Breast epithelium (tissue), 4 donors: ENCODE data around the gene AQR. TPM values are rescaled to one million over a fixed set of nuclear protein-coding genes. Genes with fewer than 3 reads are reported as not detected.

Experiments
- DNase-seq, 2 donors: peaks; one replicate each; pipeline ENCODE4 v3.0.0-alpha.2; 2019; ENCODE audit warnings: low spot score in 2 of 2
- H3K27ac ChIP-seq, 2 donors: fragments of 200-600 bp; sonication (generic) in 1 of 2; one replicate each; pipeline ENCODE4 v1.5.1; 2016 to 2019; ENCODE audit warnings: mild to moderate bottlenecking in 1 of 2
- H3K27me3 ChIP-seq, 2 donors: fragments of 200-600 bp; sonication (generic) in 1 of 2; one replicate each; pipeline versions ENCODE4 v1.5.1 to v1.6.0; 2017 to 2019; ENCODE audit warnings: control low read depth in 1 of 2, mild to moderate bottlenecking in 1 of 2
- H3K36me3 ChIP-seq: fragments of 200-600 bp; one replicate; pipeline ENCODE4 v1.5.1; 2019
- H3K4me1 ChIP-seq, 2 donors: fragments of 200-600 bp; sonication (generic); one replicate each; pipeline ENCODE4 v1.5.1; 2016 to 2019; ENCODE audit warnings: control low read depth in 1 of 2
- H3K4me3 ChIP-seq, 3 donors: fragments of 200-600 bp; sonication (generic); 1 replicate in 2 of 3; 2 replicates in 1 of 3; pipeline ENCODE4 v1.5.1; 2016 to 2019; ENCODE audit warnings: mild to moderate bottlenecking in 3 of 3, moderate library complexity in 2 of 3
- H3K9me3 ChIP-seq, 2 donors: fragments of 200-600 bp; sonication (generic) in 1 of 2; one replicate each; pipeline ENCODE4 v1.5.1; 2016 to 2019; ENCODE audit warnings: control low read depth in 1 of 2
- POLR2A ChIP-seq: fragments of 450-650 bp; IDR thresholded peaks from one replicate; pipeline ENCODE4 v1.6.1; 2016; ENCODE audit warnings: antibody characterized with exemption, mild to moderate bottlenecking, moderate library complexity
- POLR2AphosphoS5 ChIP-seq, 3 donors: sonication (generic); formaldehyde crosslinking; IDR thresholded peaks; one replicate each; pipeline ENCODE4 v1.6.1; 2017; ENCODE audit warnings: antibody characterized with exemption in 3 of 3
- intact Hi-C: fragments of 100-400 bp; cut with DNase I; formaldehyde crosslinking; loops from one replicate; pipeline ENCODE4 v1.15.1; 2023; ENCODE audit warnings: low total_unique reads
- total RNA-seq, 3 donors: library from RNA; depleted of rRNA; stranded (reverse); fragments of >200 nt; gene quantifications; one replicate each; pipeline ENCODE4 v1.1.0, GENCODE V29; 2016
- TF ChIP-seq, protein P1 (sequence below), 3 donors: fragments of 450-650 bp; IDR thresholded peaks; one replicate each; pipeline ENCODE4 v1.5.1; 2016 to 2017; ENCODE audit warnings: antibody characterized with exemption in 3 of 3, mild to moderate bottlenecking in 3 of 3, moderate library complexity in 3 of 3

Gene AQR
- total RNA-seq, 3 donors from 2014 or later: 23.0 to 51.4 (median 34.4) TPM

DNA sequence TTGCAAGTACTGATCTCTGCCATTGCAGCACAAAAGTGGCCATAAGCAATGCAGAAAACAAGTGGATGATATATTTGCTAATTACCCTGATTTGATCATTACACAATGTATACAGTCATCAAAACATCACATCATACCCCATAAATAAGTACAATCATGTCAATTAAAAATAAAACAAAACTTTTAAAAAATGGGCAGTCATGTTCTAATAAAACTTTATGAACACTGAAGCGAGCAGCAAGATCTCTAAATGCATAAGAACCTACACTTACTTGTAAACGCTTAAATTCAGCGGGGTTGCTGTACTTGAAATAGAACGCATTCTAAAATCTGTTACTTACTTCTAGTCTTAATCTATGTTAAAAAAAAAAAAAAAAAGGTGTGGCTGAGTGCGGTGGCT lies 73.4 kb downstream of the AQR start:
- Histone ChIP-seq H3K27me3 (no peaks in the 10 kb centered on the region), H3K27ac (no peak overlapping the region), H3K4me1 (no peaks in the 10 kb centered on the region), H3K9me3 (peaks cover 5 to 8% of the 10 kb centered on the region in 2 donors), H3K4me3 (no peak overlapping the region), H3K36me3 (peaks cover 10% of the 10 kb centered on the region)
- intact Hi-C loops: loop anchor here (5.0 to 10.0 kb wide), 2 partner anchors 269 to 734 kb away; no protein-coding TSS in a partner anchor
- TF ChIP-seq, protein P1, sequence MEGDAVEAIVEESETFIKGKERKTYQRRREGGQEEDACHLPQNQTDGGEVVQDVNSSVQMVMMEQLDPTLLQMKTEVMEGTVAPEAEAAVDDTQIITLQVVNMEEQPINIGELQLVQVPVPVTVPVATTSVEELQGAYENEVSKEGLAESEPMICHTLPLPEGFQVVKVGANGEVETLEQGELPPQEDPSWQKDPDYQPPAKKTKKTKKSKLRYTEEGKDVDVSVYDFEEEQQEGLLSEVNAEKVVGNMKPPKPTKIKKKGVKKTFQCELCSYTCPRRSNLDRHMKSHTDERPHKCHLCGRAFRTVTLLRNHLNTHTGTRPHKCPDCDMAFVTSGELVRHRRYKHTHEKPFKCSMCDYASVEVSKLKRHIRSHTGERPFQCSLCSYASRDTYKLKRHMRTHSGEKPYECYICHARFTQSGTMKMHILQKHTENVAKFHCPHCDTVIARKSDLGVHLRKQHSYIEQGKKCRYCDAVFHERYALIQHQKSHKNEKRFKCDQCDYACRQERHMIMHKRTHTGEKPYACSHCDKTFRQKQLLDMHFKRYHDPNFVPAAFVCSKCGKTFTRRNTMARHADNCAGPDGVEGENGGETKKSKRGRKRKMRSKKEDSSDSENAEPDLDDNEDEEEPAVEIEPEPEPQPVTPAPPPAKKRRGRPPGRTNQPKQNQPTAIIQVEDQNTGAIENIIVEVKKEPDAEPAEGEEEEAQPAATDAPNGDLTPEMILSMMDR (IDR thresholded peaks at IDR 0.05): no peak
- TF ChIP-seq POLR2AphosphoS5 (IDR thresholded peaks at IDR 0.05) (no peak), POLR2A (no peak)
- DNase-seq: no peak

DNA sequence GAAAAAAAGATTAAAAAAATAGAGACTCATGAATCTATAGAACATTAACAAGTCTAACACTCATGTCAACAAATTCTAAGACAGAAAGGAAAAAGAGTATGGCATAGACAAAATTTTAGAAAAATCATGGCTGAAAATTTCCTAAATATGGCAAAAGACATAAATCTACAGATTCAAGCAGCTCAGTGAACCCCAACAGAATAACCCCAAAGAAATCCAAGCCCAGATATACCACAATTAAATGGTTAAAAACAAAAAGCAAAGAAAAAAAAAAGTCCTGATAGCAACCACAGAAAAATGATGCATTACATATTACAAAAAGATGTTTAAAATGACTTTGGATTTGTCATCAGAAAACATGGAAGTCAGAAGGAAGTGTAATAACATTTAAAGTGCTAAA lies 75.6 kb downstream of the AQR start:
- DNase-seq: no peak
- H3K4me1 ChIP-seq: no peaks in the 10 kb centered on the region
- no peak overlapping the region for H3K4me3 ChIP-seq
- TF ChIP-seq, protein P1 (IDR thresholded peaks at IDR 0.05): no peak
- TF ChIP-seq POLR2AphosphoS5 (IDR thresholded peaks at IDR 0.05) (no peak), POLR2A (no peak)
- intact Hi-C loops: loop anchor here (10.0 kb wide), 1 partner anchor 271 kb away; no protein-coding TSS in a partner anchor
- H3K27me3 ChIP-seq: no peaks in the 10 kb centered on the region
- H3K27ac ChIP-seq: no peak overlapping the region
- peaks cover 5 to 8% of the 10 kb centered on the region in 2 donors for H3K9me3 ChIP-seq
- H3K36me3 ChIP-seq: peaks cover 7% of the 10 kb centered on the region

DNA sequence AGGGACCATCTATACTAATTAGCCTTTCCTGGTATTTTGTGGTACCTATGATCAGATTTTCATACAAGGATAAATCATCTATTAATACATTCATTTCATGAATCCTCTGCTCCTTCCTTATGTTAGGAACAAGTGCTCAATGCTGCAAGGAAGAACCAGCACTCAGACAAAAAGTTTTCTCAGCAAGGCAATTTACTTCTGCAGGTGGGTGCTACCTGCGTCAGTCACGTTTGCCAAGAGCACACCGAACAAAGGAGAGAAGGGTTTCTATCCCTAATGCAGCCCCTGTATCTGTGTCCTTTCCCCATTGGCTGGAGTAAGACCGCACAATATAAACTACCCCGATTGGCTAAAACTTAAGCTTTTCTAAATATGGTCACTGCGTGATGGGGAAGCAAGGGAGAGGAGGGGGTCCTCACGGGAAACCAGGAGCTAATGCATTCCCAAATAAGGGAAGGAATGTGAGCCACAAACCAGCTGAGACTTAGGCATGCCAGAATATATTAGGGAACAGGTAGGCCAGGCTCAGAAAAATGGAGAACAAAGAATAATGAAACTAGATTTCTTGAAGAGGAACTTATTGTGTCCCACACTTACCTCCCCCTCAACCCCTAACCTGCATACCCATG lies 76.5 kb downstream of the AQR start:
- peaks cover 5 to 8% of the 10 kb centered on the region in 2 donors for H3K9me3 ChIP-seq
- intact Hi-C loops: loop anchor here (10.0 kb wide), 1 partner anchor 272 kb away; no protein-coding TSS in a partner anchor
- DNase-seq: no peak
- no peak overlapping the region for H3K4me3 ChIP-seq
- TF ChIP-seq, protein P1 (IDR thresholded peaks at IDR 0.05): no peak
- H3K27me3 ChIP-seq: no peaks in the 10 kb centered on the region
- peaks cover 7% of the 10 kb centered on the region for H3K36me3 ChIP-seq
- H3K27ac ChIP-seq: no peak overlapping the region
- H3K4me1 ChIP-seq: no peaks in the 10 kb centered on the region

- Histone ChIP-seq H3K27ac (no peak overlapping the region), H3K36me3 (peaks cover 7% of the 10 kb centered on the region)
- DNase-seq: no peak
Measured at GRCh38 chr15:34890424-34890823, 79.1 kb downstream of the AQR start.

DNA sequence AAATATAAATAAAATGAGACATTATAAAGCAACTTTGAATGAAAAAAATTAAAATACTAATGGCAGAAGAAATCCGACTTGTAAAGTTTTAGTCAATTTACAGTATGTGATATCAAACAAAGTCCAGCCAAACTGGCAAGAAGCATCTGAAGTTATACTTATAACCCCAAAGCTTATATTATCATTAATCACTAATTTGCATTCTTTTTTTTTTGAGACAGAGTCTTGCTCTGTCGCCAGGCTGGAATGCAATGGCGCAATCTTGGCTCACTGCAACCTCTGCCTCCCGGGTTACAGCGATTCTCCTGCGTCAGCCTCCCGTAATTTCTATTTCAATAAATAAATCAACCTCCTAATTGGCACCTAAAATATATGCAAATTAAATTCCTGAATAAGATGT lies 80.1 kb downstream of the AQR start:
- Histone ChIP-seq H3K4me3 (no peak overlapping the region), H3K9me3 (peaks cover 5 to 8% of the 10 kb centered on the region in 2 donors), H3K27ac (no peak overlapping the region), H3K4me1 (no peaks in the 10 kb centered on the region), H3K36me3 (peaks cover 7% of the 10 kb centered on the region), H3K27me3 (no peaks in the 10 kb centered on the region)
- intact Hi-C loops: no loop called here
- no peak for DNase-seq
- TF ChIP-seq, protein P1 (IDR thresholded peaks at IDR 0.05): no peak
- no peak for TF ChIP-seq POLR2AphosphoS5 (IDR thresholded peaks at IDR 0.05)
- no peak for TF ChIP-seq POLR2A

More at GRCh38 chr15:34890424-34890823, 79.1 kb downstream of the AQR start:
- no peaks in the 10 kb centered on the region for H3K4me1 ChIP-seq
- peaks cover 5 to 8% of the 10 kb centered on the region in 2 donors for H3K9me3 ChIP-seq
- intact Hi-C loops: loop anchor here (10.0 kb wide), 1 partner anchor 274 kb away; no protein-coding TSS in a partner anchor
- TF ChIP-seq POLR2AphosphoS5 (IDR thresholded peaks at IDR 0.05): no peak
- no peak for TF ChIP-seq POLR2A
- TF ChIP-seq, protein P1 (IDR thresholded peaks at IDR 0.05): no peak
- no peak overlapping the region for H3K4me3 ChIP-seq
- H3K27me3 ChIP-seq: no peaks in the 10 kb centered on the region
